Immature natural killer cell (primary cell): ENCODE data around the gene ZC3H4. TPM values are rescaled to one million over a fixed set of nuclear protein-coding genes. Genes with fewer than 3 reads are reported as not detected.

Source experiments
- DNase-seq, 3 donors: peaks; one replicate each; pipeline ENCODE4 v3.0.0; 2022; ENCODE audit warnings: mixed read lengths in 1 of 3
- H3K27ac Mint-ChIP-seq, 6 donors: one replicate each; pipeline ENCODE4 v1.8.0; 2020; ENCODE audit warnings: mixed read lengths in 6 of 6, mild to moderate bottlenecking in 5 of 6, inconsistent platforms in 4 of 6, moderate library complexity in 3 of 6
- H3K27me3 Mint-ChIP-seq, 3 donors: one replicate each; pipeline ENCODE4 v1.8.0; 2020 to 2021; ENCODE audit warnings: low read depth in 3 of 3, mild to moderate bottlenecking in 3 of 3, mixed read lengths in 3 of 3, moderate library complexity in 3 of 3, inconsistent platforms in 1 of 3
- H3K36me3 Mint-ChIP-seq, 3 donors: one replicate each; pipeline ENCODE4 v1.8.0; 2020; ENCODE audit warnings: mixed read lengths in 3 of 3, inconsistent platforms in 2 of 3, mild to moderate bottlenecking in 2 of 3
- H3K4me1 Mint-ChIP-seq, 2 donors: one replicate each; pipeline ENCODE4 v1.8.0; 2020; ENCODE audit warnings: inconsistent platforms in 2 of 2, mild to moderate bottlenecking in 2 of 2, mixed read lengths in 2 of 2, moderate library complexity in 1 of 2
- H3K4me3 Mint-ChIP-seq, 5 donors: one replicate each; pipeline ENCODE4 v1.8.0; 2020; ENCODE audit warnings: mild to moderate bottlenecking in 5 of 5, mixed read lengths in 5 of 5, inconsistent platforms in 3 of 5, moderate library complexity in 3 of 5
- H3K9me3 Mint-ChIP-seq, 6 donors: one replicate each; pipeline ENCODE4 v1.8.0; 2020; ENCODE audit warnings: mild to moderate bottlenecking in 6 of 6, mixed read lengths in 6 of 6, inconsistent platforms in 4 of 6, moderate library complexity in 3 of 6
- polyA plus RNA-seq, 3 donors: library from polyadenylated mRNA; unstranded; fragments of 300-500 nt; fragmentation: Illumina TruSeq; gene quantifications; one replicate each; pipeline ENCODE4 v1.2.3, GENCODE V29; 2021

The ZC3H4 gene
- polyA plus RNA-seq, 3 donors from 2014 or later = 0.04 to 2.3 (median 1.1) TPM

DNA sequence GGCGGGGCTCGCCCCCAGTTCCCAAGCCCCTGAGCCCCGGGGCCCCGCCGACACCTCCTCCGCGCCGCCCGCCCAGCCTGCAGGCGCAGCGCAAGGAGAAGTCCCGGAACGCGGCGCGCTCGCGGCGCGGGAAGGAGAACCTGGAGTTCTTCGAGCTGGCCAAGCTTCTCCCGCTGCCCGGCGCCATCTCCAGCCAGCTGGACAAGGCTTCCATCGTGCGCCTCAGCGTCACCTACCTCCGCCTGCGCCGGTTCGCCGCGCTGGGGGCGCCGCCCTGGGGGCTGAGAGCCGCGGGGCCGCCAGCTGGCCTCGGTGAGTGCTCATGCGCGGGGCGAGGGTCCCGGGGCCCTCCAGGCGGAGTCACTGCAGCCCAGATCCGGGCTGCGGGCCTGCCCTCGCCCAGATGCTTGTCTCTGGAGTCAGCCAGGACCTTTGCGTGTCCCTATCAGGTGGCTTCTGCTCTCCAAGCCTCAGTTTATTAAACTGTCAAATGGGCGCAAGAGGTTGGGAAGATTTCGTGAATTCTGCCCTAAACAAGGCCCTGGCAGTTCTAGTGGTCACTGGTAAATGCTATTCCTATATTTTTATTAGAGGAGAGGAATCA lies 91.9 kb downstream of the ZC3H4 start:
- no peak overlapping the region for H3K27ac Mint-ChIP-seq
- peaks cover 7 to 28% (median 8%) of the 10 kb centered on the region in 3 donors for H3K27me3 Mint-ChIP-seq
- H3K4me1 Mint-ChIP-seq = peaks cover 0 to 9% of the 10 kb centered on the region in 2 donors
- no peaks in the 10 kb centered on the region for H3K9me3 Mint-ChIP-seq
- peak overlapping the region in 1 of 5 donors; percentile 38 for H3K4me3 Mint-ChIP-seq
- DNase-seq = no peak
- H3K36me3 Mint-ChIP-seq = no peaks in the 10 kb centered on the region

DNA sequence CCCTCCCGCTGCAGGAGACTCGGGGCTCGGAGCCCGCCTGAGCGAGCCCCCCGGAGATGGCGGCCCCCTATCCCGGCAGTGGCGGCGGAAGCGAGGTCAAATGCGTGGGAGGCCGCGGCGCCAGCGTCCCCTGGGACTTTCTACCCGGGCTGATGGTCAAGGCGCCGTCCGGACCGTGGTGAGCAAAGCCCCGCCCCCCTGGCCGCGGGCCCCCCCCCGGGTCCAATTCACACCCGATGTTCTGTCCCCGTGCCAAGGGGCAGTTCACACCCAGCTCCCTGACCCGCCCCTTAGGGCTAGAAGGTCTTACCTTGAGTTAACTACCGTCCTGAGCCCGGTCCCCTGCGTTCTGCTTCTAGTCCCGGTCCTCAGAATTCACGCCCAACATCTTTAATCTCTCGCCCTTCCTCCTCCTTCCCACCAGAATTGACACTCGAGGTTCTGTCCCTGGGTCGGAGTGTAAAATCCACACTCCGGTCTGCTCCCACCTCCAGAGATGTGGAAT lies 92.5 kb downstream of the ZC3H4 start:
- Mint-ChIP-seq H3K36me3 (no peaks in the 10 kb centered on the region), H3K27me3 (peaks cover 5 to 26% (median 7%) of the 10 kb centered on the region in 3 donors), H3K27ac (no peak overlapping the region), H3K4me3 (peak overlapping the region in 3 of 5 donors; percentile 32 to 50 (median 38)), H3K4me1 (peaks cover 0 to 9% of the 10 kb centered on the region in 2 donors), H3K9me3 (no peaks in the 10 kb centered on the region)
- DNase-seq = no peak

DNA sequence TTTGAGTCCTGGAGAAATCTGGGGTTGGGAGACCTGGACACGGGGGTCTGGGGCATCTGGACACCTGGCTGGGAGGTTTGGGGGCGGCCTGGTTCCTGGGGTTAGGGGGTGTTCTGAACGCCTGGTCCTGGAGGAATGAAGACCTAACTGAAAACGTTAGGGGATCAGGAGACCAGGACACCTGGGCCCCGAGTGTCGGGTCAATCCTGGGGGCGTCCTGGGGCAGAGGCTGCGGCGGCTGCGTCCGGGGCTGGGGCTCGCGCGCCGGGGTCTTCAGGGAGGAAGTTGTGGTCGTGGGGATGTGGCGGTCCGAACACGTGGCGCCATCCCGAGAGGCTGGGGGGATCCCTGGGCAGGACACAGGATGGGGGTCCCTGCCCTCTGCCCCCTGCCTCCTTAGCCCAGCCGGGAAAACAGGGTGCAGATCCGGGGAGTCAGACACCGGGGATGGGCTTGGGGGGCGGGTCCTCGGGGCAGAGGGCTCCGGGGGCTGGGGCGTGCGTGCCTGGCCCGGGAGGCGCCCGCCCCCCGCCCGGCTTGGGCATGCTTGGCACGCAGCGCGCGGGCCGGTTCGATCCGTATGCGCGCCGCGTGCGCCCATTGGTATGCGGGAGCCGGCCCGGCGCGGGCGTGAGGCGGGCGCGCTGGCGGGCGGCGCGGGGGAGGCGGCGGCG lies 93.3 kb downstream of the ZC3H4 start:
- Mint-ChIP-seq H3K36me3 (no peaks in the 10 kb centered on the region), H3K9me3 (no peaks in the 10 kb centered on the region), H3K4me3 (no peak overlapping the region), H3K4me1 (peaks cover 0 to 9% of the 10 kb centered on the region in 2 donors), H3K27me3 (peaks cover 7 to 26% (median 7%) of the 10 kb centered on the region in 3 donors), H3K27ac (no peak overlapping the region)
- DNase-seq = no peak

DNA sequence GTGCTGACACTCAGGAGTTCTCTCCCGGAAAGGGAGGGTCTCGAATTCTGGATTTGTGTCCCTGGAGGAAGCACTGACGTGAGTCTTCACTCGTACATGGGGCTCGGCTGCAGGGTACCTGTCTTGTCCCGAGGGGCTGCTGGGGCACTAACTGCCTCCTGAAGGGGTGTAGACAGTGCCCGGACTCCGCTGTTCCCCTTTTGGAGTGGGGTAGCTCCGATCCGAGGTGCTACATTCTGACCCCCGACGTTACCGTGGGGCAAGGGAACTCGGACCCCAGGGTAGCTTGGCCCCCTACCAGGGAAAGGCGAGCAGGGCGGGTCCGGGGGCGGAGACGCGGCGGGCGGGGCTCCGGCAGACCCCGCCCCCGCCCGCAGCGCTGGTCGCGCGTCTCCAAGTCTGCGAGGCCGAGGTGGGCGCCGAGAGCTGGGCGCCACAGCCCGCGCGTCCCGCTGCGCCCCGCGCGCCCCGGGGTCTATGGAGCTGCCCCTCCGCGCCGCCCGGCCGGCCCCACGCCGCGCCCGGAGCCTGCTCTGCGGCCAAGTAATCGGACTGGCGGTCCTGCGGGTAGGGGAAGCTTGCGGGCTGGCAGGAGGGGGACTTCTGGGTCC lies 94.0 kb downstream of the ZC3H4 start, which contains the start of gene NPAS1:
Gene NPAS1 (plus strand): TSS at position 407 of the 611 bp plus-strand sequence. CDS start 1,211 bp downstream, outside the sequence.
- no peak for DNase-seq
- peaks cover 0 to 9% of the 10 kb centered on the region in 2 donors for H3K4me1 Mint-ChIP-seq
- H3K27me3 Mint-ChIP-seq = peaks cover 7 to 22% (median 7%) of the 10 kb centered on the region in 3 donors
- H3K4me3 Mint-ChIP-seq = peak within 1 kb of the TSS in 2 of 5 donors; percentile 20 to 29
- no peak within 1 kb of the TSS for H3K27ac Mint-ChIP-seq
- H3K36me3 Mint-ChIP-seq = no peaks in the 10 kb centered on the region
- H3K9me3 Mint-ChIP-seq = no peaks in the 10 kb centered on the region

DNA sequence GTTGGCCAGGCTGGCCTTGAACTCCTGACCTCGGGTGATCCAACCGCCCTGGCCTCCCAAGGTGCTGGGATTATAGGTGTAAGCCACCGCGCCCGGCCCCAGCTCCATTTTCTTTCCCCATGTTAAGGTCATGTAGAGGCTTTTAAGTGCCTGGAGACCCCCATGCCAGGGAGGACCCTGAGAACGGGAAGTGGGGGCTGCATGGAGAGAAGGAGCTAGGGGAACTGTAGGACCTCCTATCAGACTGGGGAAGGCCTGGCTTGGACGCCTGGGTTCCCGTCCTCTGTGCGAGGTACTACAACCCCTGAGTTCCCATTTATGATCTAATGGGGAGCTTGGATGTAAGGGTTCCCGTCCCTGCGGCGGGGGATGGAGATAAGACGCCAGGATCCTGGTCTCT lies 94.7 kb downstream of the ZC3H4 start:
- peak overlapping the region in 1 of 5 donors; percentile 29 for H3K4me3 Mint-ChIP-seq
- H3K4me1 Mint-ChIP-seq = peaks cover 0 to 9% of the 10 kb centered on the region in 2 donors
- no peak for DNase-seq
- H3K27me3 Mint-ChIP-seq = peaks cover 7 to 19% (median 7%) of the 10 kb centered on the region in 3 donors
- H3K36me3 Mint-ChIP-seq = no peaks in the 10 kb centered on the region
- no peak overlapping the region for H3K27ac Mint-ChIP-seq
- no peaks in the 10 kb centered on the region for H3K9me3 Mint-ChIP-seq

Other genes starting within 250 kb of the ZC3H4 start
- not detected for gene NPAS1, start 93.9 kb downstream of the ZC3H4 start, polyA plus RNA-seq
- gene TMEM160, start 65.2 kb downstream of the ZC3H4 start, polyA plus RNA-seq = 100 to 1,000 TPM; 175 to 285 (median 192) TPM
- 100 to 1,000 TPM; 111 to 159 (median 119) TPM for gene SAE1, start 17.1 kb upstream of the ZC3H4 start, polyA plus RNA-seq
- 10 to 100 TPM in 1 of 3 donors, 1 to 10 TPM in 2; 8.3 to 13.9 (median 8.4) TPM for gene BBC3, start 117.4 kb upstream of the ZC3H4 start, polyA plus RNA-seq
- gene CCDC9, start 142.7 kb upstream of the ZC3H4 start, polyA plus RNA-seq = 10 to 100 TPM in 1 of 3 donors, 1 to 10 TPM in 2; 2.6 to 12.2 (median 5.1) TPM
- gene INAFM1, start 161.1 kb upstream of the ZC3H4 start, polyA plus RNA-seq = 1 to 10 TPM; 1.2 to 3.9 (median 2.3) TPM
- gene C5AR1, start 196.1 kb upstream of the ZC3H4 start, polyA plus RNA-seq = under 1 TPM in 2 of 3 donors, not detected in 1; 0.16 to 0.36 TPM
- gene C5AR2, start 218.4 kb upstream of the ZC3H4 start, polyA plus RNA-seq = under 1 TPM in 2 of 3 donors, not detected in 1; 0.18 to 0.29 TPM
- gene DHX34, start 235.5 kb upstream of the ZC3H4 start, polyA plus RNA-seq = 1 to 10 TPM; 3.2 to 9.7 (median 5.2) TPM